ENCODE data around the gene ZNF778. TPM values are rescaled to one million over a fixed set of nuclear protein-coding genes. Genes with fewer than 3 reads are reported as not detected.

Gene ZNF778
- total RNA-seq, 1 donor from 2014 or later = 15.5 TPM

DNA sequence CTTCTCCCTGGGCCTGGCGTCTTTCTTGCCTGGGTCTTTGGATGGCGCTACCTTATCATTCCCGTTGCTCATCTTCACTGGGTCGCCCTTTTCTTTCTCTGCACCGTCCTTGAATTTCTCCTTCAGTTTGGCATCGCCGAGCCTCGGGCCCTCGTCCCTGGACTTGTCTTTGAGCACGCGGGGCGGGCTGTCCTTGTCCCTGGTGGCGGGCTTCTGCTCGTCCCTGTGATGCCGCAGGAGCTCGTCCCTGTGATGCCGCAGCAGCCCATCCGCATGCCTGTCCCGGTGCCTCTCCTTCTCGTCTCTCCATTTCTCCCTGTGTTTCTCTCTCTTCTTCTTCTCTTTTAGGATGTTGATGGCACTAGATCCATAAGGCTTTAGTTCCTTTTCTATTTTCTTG, 64.3 kb downstream of the ZNF778 start:
- no peak for DNase-seq (ENCODE audit: low read depth, low spot score)
- TF ChIP-seq, protein P1, sequence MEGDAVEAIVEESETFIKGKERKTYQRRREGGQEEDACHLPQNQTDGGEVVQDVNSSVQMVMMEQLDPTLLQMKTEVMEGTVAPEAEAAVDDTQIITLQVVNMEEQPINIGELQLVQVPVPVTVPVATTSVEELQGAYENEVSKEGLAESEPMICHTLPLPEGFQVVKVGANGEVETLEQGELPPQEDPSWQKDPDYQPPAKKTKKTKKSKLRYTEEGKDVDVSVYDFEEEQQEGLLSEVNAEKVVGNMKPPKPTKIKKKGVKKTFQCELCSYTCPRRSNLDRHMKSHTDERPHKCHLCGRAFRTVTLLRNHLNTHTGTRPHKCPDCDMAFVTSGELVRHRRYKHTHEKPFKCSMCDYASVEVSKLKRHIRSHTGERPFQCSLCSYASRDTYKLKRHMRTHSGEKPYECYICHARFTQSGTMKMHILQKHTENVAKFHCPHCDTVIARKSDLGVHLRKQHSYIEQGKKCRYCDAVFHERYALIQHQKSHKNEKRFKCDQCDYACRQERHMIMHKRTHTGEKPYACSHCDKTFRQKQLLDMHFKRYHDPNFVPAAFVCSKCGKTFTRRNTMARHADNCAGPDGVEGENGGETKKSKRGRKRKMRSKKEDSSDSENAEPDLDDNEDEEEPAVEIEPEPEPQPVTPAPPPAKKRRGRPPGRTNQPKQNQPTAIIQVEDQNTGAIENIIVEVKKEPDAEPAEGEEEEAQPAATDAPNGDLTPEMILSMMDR (conservative IDR thresholded peaks at IDR 0.05) = no peak
- Mint-ChIP-seq H3K27me3 (ENCODE audit: low read depth) (no peaks in the 10 kb centered on the region), H3K9me3 (no peaks in the 10 kb centered on the region), H3K4me1 (peaks cover 10% of the 10 kb centered on the region), H3K27ac (ENCODE audit: unreplicated experiment) (no peak overlapping the region), H3K36me3 (ENCODE audit: low read depth) (no peaks in the 10 kb centered on the region), H3K4me3 (no peak overlapping the region)

DNA sequence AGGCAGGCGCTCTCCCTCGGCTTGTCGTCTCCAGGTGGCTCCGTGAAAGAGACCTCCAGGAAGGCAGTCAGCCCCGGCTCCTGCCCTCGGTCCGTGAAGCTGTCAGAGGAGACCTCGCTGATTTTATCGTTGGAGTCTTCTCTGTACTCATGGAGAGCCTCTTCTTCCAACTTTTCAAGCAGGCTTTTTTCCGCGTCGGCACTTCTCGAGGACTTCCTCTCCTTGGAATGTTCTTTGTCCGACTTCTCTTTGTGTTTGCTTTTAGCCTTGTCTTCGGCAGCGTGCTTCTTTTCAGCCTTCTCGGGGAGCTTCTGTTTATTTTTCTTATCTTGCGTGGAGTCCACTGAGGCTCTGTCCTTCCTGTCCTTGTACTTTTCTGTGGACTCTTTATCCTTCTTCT, 65.0 kb downstream of the ZNF778 start:
- no peak for DNase-seq (ENCODE audit: low read depth, low spot score)
- Mint-ChIP-seq H3K27me3 (ENCODE audit: low read depth) (no peaks in the 10 kb centered on the region), H3K9me3 (no peaks in the 10 kb centered on the region), H3K27ac (ENCODE audit: unreplicated experiment) (no peak overlapping the region), H3K4me3 (no peak overlapping the region), H3K36me3 (ENCODE audit: low read depth) (no peaks in the 10 kb centered on the region), H3K4me1 (peaks cover 13% of the 10 kb centered on the region)
- TF ChIP-seq, protein P1 (conservative IDR thresholded peaks at IDR 0.05) = no peak

DNA sequence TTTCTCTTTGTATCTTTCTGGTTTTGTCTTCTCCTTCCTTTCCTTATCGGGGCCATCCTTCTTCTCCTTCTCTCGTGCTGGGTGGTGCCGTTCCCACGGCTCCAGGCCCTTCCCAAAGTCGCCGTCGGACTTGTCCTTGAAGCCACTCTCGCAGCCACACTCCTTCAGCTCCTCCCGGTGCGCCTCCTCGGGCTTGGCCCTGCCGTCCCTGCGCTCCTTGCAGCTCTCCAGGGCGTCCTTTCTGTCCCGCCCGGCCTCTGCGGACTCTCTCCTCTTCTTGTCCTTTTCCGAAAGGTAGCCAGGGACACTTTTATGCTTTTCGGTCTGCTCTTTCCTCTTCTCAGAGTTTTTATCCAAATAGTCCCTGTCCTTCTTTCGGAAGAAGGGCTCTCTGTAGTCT, 65.9 kb downstream of the ZNF778 start:
- Mint-ChIP-seq H3K4me3 (no peak overlapping the region), H3K4me1 (peaks cover 22% of the 10 kb centered on the region)

DNA sequence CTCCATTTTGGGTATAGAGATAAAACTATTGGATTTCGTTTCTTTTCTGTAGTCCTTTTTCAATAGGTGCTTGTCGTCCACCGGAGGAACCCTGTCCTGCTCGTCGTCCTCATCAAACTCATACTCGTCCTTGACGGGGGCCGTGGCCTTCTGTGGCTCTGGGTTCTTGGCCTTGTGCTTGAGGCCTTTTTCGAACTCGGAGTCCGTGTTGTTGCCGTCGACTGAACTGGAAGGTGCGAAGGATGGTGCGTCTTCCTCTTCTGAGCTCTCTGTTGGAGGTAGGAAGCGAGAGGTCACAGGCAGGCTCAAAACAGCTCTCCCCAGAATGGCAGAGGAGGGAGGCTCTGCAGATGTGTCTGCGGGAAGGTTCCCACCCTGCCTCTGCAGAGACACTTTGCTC, 67.9 kb downstream of the ZNF778 start:
- Mint-ChIP-seq H3K4me3 (no peak overlapping the region), H3K27me3 (ENCODE audit: low read depth) (no peaks in the 10 kb centered on the region), H3K9me3 (no peaks in the 10 kb centered on the region), H3K27ac (ENCODE audit: unreplicated experiment) (no peak overlapping the region), H3K36me3 (ENCODE audit: low read depth) (no peaks in the 10 kb centered on the region), H3K4me1 (peaks cover 27% of the 10 kb centered on the region)
- TF ChIP-seq, protein P1 (conservative IDR thresholded peaks at IDR 0.05) = no peak
- DNase-seq (ENCODE audit: low read depth, low spot score) = no peak

More for the DNA sequence above, 65.9 kb downstream of the ZNF778 start:
- no peaks in the 10 kb centered on the region for H3K9me3 Mint-ChIP-seq
- no peak overlapping the region for H3K27ac Mint-ChIP-seq (ENCODE audit: unreplicated experiment)
- TF ChIP-seq, protein P1 (conservative IDR thresholded peaks at IDR 0.05) = no peak
- DNase-seq (ENCODE audit: low read depth, low spot score) = no peak
- no peaks in the 10 kb centered on the region for H3K27me3 Mint-ChIP-seq (ENCODE audit: low read depth)
- no peaks in the 10 kb centered on the region for H3K36me3 Mint-ChIP-seq (ENCODE audit: low read depth)

DNA sequence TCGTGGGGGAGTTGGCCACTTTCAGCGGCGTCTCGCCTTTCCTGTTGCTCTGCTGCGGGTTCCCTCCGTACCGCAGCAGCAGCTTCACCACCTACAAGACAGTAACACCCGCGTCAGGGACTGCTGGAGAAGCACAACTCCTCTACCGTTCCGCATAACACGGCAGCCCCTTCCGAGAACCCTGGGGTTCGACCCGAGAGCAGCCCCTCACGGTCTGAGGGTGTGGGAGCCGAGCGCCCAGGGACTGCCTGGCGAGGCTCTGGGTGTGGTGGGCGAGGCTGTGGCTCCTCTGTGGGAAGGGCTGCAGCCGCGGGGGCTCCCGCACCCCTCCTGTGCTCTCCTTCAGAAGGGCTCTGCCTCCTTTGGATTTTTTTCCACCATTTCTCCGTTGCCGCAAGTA, 68.6 kb downstream of the ZNF778 start:
- TF ChIP-seq, protein P1 (conservative IDR thresholded peaks at IDR 0.05) = no peak
- Mint-ChIP-seq H3K27ac (ENCODE audit: unreplicated experiment) (peak overlapping the region; percentile 75), H3K36me3 (ENCODE audit: low read depth) (no peaks in the 10 kb centered on the region), H3K27me3 (ENCODE audit: low read depth) (no peaks in the 10 kb centered on the region), H3K9me3 (no peaks in the 10 kb centered on the region), H3K4me1 (peaks cover 27% of the 10 kb centered on the region), H3K4me3 (no peak overlapping the region)
- no peak for DNase-seq (ENCODE audit: low read depth, low spot score)

Other genes with a start within 250 kb of the ZNF778 start
- gene CBFA2T3, start 240.5 kb upstream of the ZNF778 start, total RNA-seq = 3.6 and 4.6 TPM in 2 replicates
- 25.1 and 31.0 TPM in 2 replicates for gene ACSF3, start 123.9 kb upstream of the ZNF778 start, total RNA-seq
- not detected in 2 replicates for gene CDH15, start 46.0 kb upstream of the ZNF778 start, total RNA-seq
- 1.3 and 1.4 TPM in 2 replicates for gene SLC22A31, start 17.2 kb upstream of the ZNF778 start, total RNA-seq

Measured in neural crest cell (in vitro differentiated cells).